ENCODE results near the gene PDAP1.

- TF ChIP-seq POLR2A (IDR thresholded peaks at IDR 0.05) (no peak), CTCF (IDR thresholded peaks at IDR 0.05) (no peak)
Measured at GRCh38 chr7:99420213-99420612, 11.8 kb upstream of the PDAP1 start.

Measured in lower leg skin (tissue), 3 donors.